CD14-positive monocyte (primary cell): ENCODE results near the gene BDH1. TPM values are rescaled to one million over a fixed set of nuclear protein-coding genes. Genes with fewer than 3 reads are reported as not detected.

Experiments
- DNase-seq, 3 donors: peaks; one replicate each; pipeline ENCODE4 v3.0.0-alpha.2; 2011 to 2022
- H2AFZ ChIP-seq: 2 replicates; pipeline ENCODE4 v1.6.0; 2012; ENCODE audit warnings: mild to moderate bottlenecking, low read depth, low read length, inconsistent platforms; ENCODE audit not compliant: insufficient read depth, poor library complexity, severe bottlenecking
- H3K27ac ChIP-seq, 2 donors: 1 replicate in 1 of 2; 2 replicates in 1 of 2; pipeline ENCODE4 v1.5.1; 2012 to 2013; ENCODE audit warnings: low read length in 2 of 2, control low read depth in 1 of 2, inconsistent platforms in 1 of 2, low read depth in 1 of 2, mild to moderate bottlenecking in 1 of 2
- H3K27me3 ChIP-seq, 2 donors: one replicate each; pipeline versions ENCODE4 v1.6.0 to v1.6.1; 2011 to 2013; ENCODE audit warnings: low read length in 2 of 2; ENCODE audit not compliant: control insufficient read depth in 2 of 2, insufficient read depth in 2 of 2
- H3K36me3 ChIP-seq, 2 donors: replicated peaks in 1 of 2; 1 replicate in 1 of 2; 2 replicates in 1 of 2; pipeline versions ENCODE4 v1.5.1 to v1.6.1; 2012 to 2013; ENCODE audit warnings: low read length in 2 of 2, control low read depth in 1 of 2, inconsistent platforms in 1 of 2, mild to moderate bottlenecking in 1 of 2; ENCODE audit not compliant: insufficient read depth in 2 of 2, control insufficient read depth in 1 of 2
- H3K4me1 ChIP-seq, 2 donors: 1 replicate in 1 of 2; 2 replicates in 1 of 2; pipeline versions ENCODE4 v1.5.1 to v1.6.1; 2012 to 2013; ENCODE audit warnings: low read length in 2 of 2, control low read depth in 1 of 2, inconsistent platforms in 1 of 2, mild to moderate bottlenecking in 1 of 2, moderate library complexity in 1 of 2; ENCODE audit not compliant: insufficient read depth in 2 of 2, control insufficient read depth in 1 of 2
- H3K4me2 ChIP-seq: replicated peaks from 2 replicates; pipeline ENCODE3; 2012; ENCODE audit warnings: low read length, moderate library complexity, mild to moderate bottlenecking; ENCODE audit not compliant: poor library complexity, severe bottlenecking; ENCODE audit errors: extremely low read depth
- H3K4me3 ChIP-seq, 3 experiments: fragments of 200-600 bp in 1 of 3; sonication (generic) in 1 of 3; replicated peaks in 1 of 3; 1 replicate in 2 of 3; 2 replicates in 1 of 3; pipeline ENCODE4 v1.5.1; 2011 to 2013; ENCODE audit warnings: low read length in 3 of 3, mild to moderate bottlenecking in 3 of 3, control low read depth in 2 of 3, low read depth in 2 of 3, inconsistent platforms in 1 of 3, moderate library complexity in 1 of 3
- H3K79me2 ChIP-seq: 2 replicates; pipeline ENCODE4 v1.6.0; 2012; ENCODE audit warnings: mild to moderate bottlenecking, control low read depth, inconsistent platforms, low read length, moderate library complexity; ENCODE audit not compliant: insufficient read depth
- H3K9ac ChIP-seq: 2 replicates; pipeline ENCODE4 v1.6.0; 2017; ENCODE audit warnings: low read length, mild to moderate bottlenecking; ENCODE audit not compliant: insufficient read depth, poor library complexity, severe bottlenecking
- H3K9me3 ChIP-seq, 2 donors: replicated peaks in 1 of 2; 1 replicate in 1 of 2; 2 replicates in 1 of 2; pipeline versions ENCODE4 v1.5.1 to v1.6.1; 2012 to 2013; ENCODE audit warnings: low read length in 2 of 2, control low read depth in 1 of 2; ENCODE audit not compliant: control insufficient read depth in 1 of 2, insufficient read depth in 1 of 2
- H4K20me1 ChIP-seq: 2 replicates; pipeline ENCODE4 v1.6.0; 2012; ENCODE audit warnings: mild to moderate bottlenecking, low read length, control low read depth, moderate library complexity; ENCODE audit not compliant: insufficient read depth
- H3K27ac Mint-ChIP-seq, 7 donors: one replicate each; pipeline ENCODE4 v1.8.0; 2020; ENCODE audit warnings: mild to moderate bottlenecking in 7 of 7, mixed read lengths in 7 of 7, moderate library complexity in 6 of 7, inconsistent platforms in 2 of 7
- H3K27me3 Mint-ChIP-seq, 3 donors: one replicate each; pipeline ENCODE4 v1.8.0; 2021 to 2022; ENCODE audit warnings: low read depth in 3 of 3, mild to moderate bottlenecking in 3 of 3, mixed read lengths in 3 of 3, moderate library complexity in 3 of 3, inconsistent platforms in 1 of 3
- H3K36me3 Mint-ChIP-seq, 2 donors: one replicate each; pipeline ENCODE4 v1.8.0; 2020; ENCODE audit warnings: mixed read lengths in 2 of 2, inconsistent platforms in 1 of 2, mild to moderate bottlenecking in 1 of 2
- H3K4me1 Mint-ChIP-seq: one replicate; pipeline ENCODE4 v1.8.0; 2020; ENCODE audit warnings: mild to moderate bottlenecking, mixed read lengths
- H3K4me3 Mint-ChIP-seq, 2 donors: one replicate each; pipeline ENCODE4 v1.8.0; 2020; ENCODE audit warnings: mild to moderate bottlenecking in 2 of 2, mixed read lengths in 2 of 2, moderate library complexity in 1 of 2
- H3K9me3 Mint-ChIP-seq, 7 donors: one replicate each; pipeline ENCODE4 v1.8.0; 2020 to 2022; ENCODE audit warnings: mixed read lengths in 7 of 7, mild to moderate bottlenecking in 6 of 7, moderate library complexity in 6 of 7, inconsistent platforms in 2 of 7
- WGBS: methylation state at CpG from one replicate; pipeline ENCODE4 v1.1.5; 2013; ENCODE audit warnings: missing lambda C conversion rate; ENCODE audit not compliant: insufficient coverage; 5-methylcytosine and 5-hydroxymethylcytosine counted together
- intact Hi-C, 2 donors: fragments of 100-400 bp; cut with micrococcal nuclease; formaldehyde crosslinking; loops; one replicate each; pipeline versions ENCODE4 v1.15.0 to v1.15.1; 2023
- polyA plus RNA-seq, 3 donors: library from polyadenylated mRNA; depleted of rRNA in 1 of 3; unstranded in 2 of 3; stranded (reverse) in 1 of 3; fragments of 300-500 nt in 2 of 3; fragments of >200 nt in 1 of 3; fragmentation: Illumina TruSeq in 2 of 3; gene quantifications; 1 replicate in 2 of 3; 2 replicates in 1 of 3; pipeline ENCODE4 v1.2.3, GENCODE V29; 2012 to 2021
- TF ChIP-seq, protein P1 (sequence below): fragments of 200-600 bp; IDR thresholded peaks from one replicate; pipeline ENCODE4 v1.8.0; 2022; ENCODE audit warnings: antibody characterized with exemption, mild to moderate bottlenecking

Gene BDH1
- polyA plus RNA-seq, 3 donors, result 2.8 to 5.3 (median 5.2) TPM

DNA sequence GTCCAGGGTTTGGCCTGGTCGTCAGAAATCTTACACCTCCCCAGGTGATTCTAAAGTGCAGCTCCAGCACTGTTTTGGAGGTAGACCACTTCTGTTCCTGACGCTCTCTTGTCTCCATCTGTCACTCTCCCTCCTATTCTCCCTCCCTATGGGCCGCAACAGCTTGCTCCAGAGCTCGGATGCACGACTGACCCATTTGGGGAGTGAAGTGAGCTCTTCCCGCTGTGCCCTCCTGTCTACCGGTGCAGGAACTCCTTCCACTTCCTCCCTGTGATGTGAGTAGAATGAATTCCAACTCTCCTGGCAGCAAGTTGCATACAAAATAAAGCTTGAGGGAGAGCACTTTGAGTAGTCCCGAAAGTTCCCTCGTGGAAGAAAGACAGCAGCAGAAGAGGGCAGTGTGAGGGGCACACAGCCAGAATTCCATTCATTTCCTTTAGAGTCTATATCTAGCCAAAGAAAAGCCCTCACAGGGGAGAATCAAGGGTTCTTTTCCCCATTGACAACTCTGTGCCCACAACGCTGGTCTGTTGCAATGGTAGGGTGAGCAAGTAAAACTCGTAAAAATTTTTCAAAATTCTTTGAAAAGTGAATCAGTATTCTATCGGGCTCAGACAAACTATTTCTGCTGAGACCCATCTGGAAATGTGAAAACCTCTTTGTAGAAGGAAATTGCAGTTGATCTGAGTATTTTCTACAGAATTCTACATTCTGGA, 39.9 kb upstream of the BDH1 start:
- intact Hi-C loops, result loop anchor here in 1 of 2 donors (5.0 kb wide), 1 partner anchor 72 kb away; no protein-coding TSS in a partner anchor
- WGBS, result 91% methylated on average over 6 of the region's 12 CpGs
- TF ChIP-seq, protein P1, sequence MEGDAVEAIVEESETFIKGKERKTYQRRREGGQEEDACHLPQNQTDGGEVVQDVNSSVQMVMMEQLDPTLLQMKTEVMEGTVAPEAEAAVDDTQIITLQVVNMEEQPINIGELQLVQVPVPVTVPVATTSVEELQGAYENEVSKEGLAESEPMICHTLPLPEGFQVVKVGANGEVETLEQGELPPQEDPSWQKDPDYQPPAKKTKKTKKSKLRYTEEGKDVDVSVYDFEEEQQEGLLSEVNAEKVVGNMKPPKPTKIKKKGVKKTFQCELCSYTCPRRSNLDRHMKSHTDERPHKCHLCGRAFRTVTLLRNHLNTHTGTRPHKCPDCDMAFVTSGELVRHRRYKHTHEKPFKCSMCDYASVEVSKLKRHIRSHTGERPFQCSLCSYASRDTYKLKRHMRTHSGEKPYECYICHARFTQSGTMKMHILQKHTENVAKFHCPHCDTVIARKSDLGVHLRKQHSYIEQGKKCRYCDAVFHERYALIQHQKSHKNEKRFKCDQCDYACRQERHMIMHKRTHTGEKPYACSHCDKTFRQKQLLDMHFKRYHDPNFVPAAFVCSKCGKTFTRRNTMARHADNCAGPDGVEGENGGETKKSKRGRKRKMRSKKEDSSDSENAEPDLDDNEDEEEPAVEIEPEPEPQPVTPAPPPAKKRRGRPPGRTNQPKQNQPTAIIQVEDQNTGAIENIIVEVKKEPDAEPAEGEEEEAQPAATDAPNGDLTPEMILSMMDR, result no peak

GRCh38 chr3:197593046-197593380, 37.2 kb upstream of the BDH1 start:
- H3K4me3 ChIP-seq, result no peak overlapping the region
- intact Hi-C loops, result no loop called here
- no peak overlapping the region for H3K4me2 ChIP-seq
- WGBS, result 24% methylated on average over 7 of the region's 9 CpGs
- H3K27ac ChIP-seq, result no peak overlapping the region
- H2AFZ ChIP-seq, result no peak overlapping the region
- Mint-ChIP-seq H3K4me3 (peak overlapping the region in 1 of 2 donors; percentile 8), H3K4me1 (peaks cover 4% of the 10 kb centered on the region), H3K27me3 (peaks cover 0 to 6% (median 2%) of the 10 kb centered on the region in 3 donors), H3K36me3 (no peaks in the 10 kb centered on the region), H3K9me3 (no peaks in the 10 kb centered on the region), H3K27ac (no peak overlapping the region)
- H3K9me3 ChIP-seq, result no peaks in the 10 kb centered on the region
- H3K79me2 ChIP-seq, result no peaks in the 10 kb centered on the region
- H3K4me1 ChIP-seq, result no peaks in the 10 kb centered on the region
- TF ChIP-seq, protein P1, result no peak
- no peaks in the 10 kb centered on the region for H3K36me3 ChIP-seq
- no peaks in the 10 kb centered on the region for H3K27me3 ChIP-seq
- H4K20me1 ChIP-seq, result no peaks in the 10 kb centered on the region
- H3K9ac ChIP-seq, result no peak overlapping the region
- DNase-seq, result no peak

More for the DNA sequence above, 39.9 kb upstream of the BDH1 start:
- Histone ChIP-seq H3K4me2 (no peak overlapping the region), H3K9ac (no peak overlapping the region), H3K27ac (no peak overlapping the region), H3K27me3 (no peaks in the 10 kb centered on the region), H2AFZ (no peak overlapping the region), H3K9me3 (no peaks in the 10 kb centered on the region), H3K4me1 (no peaks in the 10 kb centered on the region), H4K20me1 (peaks cover 6% of the 10 kb centered on the region), H3K79me2 (no peaks in the 10 kb centered on the region), H3K4me3 (no peak overlapping the region), H3K36me3 (no peaks in the 10 kb centered on the region)
- peaks cover 0 to 3% of the 10 kb centered on the region in 2 donors for H3K36me3 Mint-ChIP-seq
- H3K4me3 Mint-ChIP-seq, result no peak overlapping the region
- DNase-seq, result no peak
- peaks cover 2 to 6% (median 2%) of the 10 kb centered on the region in 3 donors for H3K27me3 Mint-ChIP-seq
- H3K4me1 Mint-ChIP-seq, result peaks cover 4% of the 10 kb centered on the region
- no peak overlapping the region for H3K27ac Mint-ChIP-seq
- H3K9me3 Mint-ChIP-seq, result no peaks in the 10 kb centered on the region
